ENCODE measurements around the gene IL36B.

Gene IL36B

DNA sequence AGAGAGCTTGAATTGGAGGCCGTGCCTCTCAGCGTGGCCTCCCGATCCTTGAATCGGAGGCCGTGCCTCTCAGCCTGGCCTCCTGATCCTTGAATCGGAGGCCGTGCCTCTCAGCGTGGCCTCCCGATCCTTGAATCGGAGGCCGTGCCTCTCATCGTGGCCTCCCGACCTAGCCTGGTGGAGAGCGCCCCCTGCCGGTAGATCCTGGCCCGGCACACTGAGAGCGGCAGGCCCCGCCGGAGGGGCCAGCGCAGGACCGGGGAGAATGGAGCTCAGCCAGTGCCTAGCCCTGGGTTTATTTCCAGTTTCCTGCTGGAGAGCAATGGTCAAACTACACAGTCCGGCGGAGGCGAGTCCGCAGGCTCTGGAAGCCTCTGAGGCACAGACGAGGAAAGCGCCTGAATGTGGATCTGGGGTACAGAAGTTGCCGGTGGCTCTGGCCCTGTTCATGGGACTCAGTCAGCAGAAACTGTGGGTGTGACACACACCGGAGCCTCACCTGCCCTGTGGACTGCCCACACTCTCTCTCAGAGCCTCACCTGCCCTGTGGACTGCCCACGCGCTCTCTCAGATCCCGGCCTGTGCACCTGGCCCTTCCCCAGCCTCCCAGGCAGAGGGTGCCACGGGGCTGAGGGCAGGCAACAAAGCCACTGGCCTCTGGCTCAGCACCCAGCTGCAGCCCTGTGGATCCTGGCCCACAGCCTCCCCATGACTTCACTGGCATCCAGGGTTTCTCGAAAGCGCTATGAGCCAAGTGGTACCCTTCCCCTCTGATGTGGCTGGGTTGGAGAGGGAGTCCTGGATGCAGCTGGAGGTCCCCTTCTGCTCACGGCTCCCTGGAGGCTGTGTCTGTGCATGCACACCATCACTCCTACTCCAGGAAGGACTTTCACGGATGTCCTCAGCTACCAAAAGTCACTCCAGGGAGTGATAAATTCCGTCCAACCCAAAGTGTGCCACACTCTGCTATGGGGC lies 1.5 kb downstream of the IL36B start:
- no peak for DNase-seq

DNA sequence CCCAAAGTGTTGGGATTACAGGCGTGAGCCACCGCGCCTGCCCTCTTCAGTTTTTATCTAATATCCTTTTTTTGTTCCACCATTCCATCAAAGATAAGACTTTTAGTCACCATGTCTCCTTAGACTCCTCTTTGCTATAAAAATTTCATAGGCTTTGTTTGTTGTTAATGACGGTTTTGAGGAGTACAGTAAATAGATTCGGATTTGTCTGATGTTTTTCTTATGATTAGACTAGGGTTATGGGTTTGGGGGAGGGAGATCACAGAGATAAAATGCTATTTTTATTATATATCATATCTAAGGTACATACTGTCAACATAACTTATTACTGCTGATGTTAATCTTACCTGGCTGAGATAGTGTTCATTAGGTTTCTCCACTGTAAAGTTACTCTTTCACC lies 6.2 kb downstream of the IL36B start:
- DNase-seq, result no peak

DNA sequence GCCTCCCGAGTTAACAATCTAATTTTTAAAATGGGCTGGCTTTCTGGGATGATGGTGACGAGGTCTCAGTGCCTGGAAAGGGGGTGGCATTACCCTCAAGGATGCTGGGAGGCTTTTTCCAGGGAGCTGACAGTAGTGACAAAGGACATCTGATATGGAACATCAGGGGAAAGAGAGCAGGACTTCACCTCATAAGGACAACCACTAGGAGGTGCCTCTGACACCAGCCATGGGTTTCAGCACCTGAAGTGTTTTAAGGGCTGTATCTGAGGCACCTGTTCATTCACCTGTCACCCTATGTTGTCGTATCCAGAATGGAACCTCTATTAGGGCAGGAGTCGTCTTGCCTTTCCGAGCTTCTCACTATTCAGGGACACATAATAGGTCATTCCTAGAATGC lies 10.8 kb downstream of the IL36B start:
- no peak for DNase-seq

DNA sequence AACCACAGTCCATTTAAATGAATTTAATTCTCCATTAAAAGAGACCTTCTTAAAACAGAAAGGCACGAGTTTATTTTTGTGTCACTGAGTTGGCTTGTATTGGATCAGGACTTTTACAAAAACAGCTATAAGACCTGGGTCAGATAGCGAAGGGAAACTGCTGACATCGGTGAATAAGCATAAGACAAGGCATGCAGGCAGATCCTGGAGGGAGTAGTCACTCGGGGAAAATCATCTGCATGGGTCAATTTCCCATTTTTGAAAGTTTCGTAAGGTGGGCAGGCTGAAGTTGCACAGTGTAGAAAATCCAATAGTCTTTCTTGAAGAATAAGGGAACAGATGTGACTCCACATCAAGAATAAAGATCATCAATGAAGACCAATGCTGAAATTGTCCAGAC lies 12.9 kb downstream of the IL36B start:
- DNase-seq, result no peak

DNA sequence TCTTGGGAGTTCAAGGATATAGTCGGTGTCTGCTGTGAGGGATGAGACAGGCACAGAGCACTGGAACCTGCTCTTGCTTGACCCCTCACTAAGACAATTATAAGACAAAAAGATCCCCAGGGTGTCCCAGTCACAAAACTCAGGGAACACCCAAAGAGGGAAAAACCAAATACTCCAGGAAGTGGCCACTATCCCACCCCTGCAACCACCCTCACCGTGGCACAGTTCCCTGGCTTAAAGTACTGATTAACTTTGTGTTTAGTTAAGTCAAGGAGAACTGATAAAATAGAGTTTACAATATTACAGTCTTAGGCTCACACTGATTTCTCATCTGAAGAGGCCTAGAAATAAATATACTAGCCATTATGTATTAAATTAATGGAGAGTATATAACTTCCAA lies 13.5 kb downstream of the IL36B start:
- DNase-seq, result no peak

DNA sequence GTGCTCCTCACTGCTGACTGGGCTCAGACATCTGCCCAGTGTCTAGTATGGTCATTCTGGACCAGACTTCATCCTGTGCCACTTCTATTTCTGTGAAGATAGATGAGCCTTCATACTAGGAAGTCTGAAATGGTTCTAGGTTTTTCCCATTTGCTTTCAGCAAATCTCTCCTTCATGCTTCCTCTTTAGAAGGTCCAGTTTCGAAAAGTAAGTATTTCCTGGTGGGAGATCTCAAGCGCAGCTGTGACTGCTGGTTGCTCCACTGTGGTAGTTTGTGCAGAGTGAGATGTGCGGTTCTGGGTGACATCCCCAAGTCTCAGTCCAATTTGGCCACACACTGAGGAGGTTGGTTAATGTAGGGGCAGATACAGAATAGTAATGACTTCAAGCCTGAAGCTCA lies 14.4 kb downstream of the IL36B start:
- DNase-seq, result no peak

DNA sequence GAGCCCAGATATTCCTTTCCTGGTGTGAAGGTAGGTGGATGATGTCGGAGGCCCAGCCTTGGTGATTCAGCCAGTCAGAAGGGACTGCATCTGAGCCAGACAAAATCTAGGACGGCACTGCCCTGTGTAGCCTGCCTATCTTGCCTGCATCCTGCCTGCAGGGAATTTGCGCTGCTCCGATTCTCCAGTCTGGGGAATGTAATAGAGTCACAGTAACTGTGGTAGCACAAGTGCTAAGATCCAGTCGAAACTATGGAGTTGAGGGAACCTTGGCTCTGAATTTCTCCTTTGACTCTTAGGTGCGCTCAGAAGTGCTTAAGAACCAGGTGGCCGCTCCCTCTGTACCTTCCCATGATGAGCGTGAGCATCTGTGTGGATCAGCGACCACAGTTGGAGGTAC lies 15.9 kb downstream of the IL36B start:
- no peak for DNase-seq

DNA sequence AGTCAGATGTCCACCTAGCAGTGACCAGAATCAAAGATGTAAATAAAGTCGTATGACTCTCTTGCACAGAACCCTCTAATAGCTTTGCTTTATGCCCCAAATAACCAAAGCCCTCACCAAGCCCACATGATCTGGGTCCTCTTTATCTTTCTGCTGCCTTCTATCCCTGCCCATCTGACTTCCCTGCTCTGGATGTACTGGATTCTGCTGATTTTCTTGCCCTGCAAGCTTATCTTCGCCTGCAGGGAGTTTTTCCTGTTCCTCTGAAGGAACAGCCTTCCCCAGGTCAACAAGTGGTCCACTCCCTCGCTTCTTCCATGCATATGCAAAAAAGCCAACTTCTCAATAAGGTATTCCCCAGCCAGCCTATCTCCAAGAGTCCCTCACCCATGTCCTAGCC lies 18.7 kb downstream of the IL36B start:
- no peak for DNase-seq

DNA sequence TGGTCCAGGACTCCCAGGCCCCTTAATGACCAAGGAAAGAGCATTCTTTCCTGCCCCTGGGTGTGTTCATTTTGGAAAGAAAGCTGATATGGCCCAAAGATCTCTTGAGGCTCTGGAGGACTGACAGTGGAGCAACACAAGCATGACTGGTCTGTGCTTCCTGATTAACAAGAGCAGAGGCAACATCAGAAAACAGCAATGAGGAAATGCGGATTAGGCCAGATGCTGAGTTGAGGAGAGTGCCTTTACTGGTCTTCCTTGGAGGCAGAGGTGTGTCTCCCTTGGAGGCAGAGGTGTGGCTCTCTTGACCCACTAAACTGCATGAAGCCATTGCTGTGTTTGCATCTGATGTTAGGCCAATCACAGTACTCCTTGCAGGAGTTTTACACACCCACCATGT lies 19.9 kb downstream of the IL36B start:
- no peak for DNase-seq

DNA sequence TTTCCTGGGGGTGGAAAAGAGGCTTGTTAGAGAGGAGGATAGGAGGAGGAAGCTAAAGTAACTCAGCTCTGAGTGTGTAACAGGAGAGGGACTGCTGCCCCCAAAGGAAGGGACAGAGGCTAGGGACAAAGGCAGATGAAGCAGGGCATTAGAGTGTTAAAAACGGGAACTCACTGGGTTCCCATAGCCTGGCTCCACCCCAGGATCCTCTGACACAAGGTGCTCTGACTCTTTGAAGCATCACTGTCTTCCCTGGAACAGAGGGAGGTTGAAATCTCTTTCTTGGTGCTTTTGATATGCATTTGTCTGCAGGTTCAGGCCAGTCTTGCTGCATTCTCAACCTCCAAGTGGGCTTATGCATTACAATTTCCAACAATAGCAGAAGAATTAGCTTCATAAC lies 24.6 kb downstream of the IL36B start:
- DNase-seq, result no peak

DNA sequence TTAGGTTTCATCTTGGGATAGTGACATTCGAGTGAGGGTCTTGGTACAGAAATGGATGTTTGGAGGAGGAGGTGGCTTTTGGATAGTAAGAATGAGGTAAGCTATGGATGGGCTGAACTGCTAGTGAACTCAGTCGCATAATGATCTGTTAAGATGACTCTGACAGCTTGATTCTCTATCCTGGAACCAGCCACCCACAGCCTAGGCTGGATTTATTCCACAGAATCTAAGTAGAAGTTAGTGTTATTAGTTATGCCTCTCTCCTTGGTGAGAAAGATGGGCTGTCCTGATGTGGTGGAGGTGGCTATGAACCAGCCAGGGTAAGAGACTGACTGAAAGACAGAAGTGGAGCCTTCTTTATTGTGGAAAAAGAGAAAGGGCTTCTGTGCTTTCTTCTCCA lies 25.0 kb downstream of the IL36B start:
- no peak for DNase-seq

DNA sequence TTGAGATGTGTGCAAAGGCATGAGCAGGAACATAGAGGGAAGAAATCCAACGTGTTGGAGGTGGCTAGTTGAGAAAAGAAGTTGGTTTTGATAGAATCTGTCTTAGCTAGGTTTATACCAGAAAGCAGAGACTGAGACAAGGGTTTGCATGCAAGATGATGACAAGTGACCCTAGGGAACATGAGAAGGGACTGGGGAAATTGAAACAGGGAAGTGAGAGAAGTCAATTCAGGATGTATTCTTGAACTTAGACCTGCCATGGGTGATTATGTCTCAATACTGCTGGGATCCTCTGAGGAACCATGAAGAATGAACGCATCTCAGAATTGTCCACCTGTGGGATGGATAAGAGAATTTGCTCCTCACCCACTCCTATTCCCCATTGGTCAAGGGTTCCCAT lies 26.9 kb downstream of the IL36B start:
- no peak for DNase-seq

DNA sequence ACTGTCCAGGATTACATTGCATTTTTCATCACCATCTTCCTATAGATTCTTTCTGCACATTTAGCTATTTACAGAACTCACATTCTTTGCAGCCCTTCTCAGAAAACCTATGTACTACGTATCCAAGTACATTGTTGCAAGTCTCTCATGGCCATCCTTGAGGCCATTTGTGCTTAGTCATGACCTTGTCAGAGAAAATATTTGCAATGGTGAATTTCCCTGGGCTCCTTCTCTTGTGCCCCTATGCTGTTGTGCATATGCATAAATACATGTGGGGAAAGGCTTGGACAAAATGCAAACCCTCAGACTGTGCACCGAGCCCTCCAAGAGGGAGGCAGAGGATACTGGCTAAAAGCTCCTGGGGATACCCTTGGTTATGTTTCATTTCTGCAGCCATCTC lies 27.9 kb downstream of the IL36B start:
- DNase-seq, result no peak

DNA sequence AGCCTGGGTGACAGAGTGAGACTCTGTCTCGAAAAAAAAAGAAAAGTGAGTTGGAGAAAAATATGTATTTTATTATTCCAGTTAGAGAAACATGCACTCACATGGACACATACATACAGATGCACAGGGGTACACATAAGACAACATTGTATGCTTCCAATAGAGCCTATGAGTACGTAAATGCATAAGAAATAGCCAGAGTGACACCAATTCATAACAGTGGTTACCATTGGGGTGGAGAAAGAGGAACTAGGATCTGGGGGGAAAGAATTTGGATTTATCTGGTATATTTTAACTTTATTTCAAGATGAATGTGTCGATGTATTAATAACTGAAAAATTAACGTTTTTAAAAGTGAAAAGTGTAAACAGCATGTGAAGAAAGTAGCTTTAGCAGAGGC lies 31.4 kb downstream of the IL36B start:
- no peak for DNase-seq

DNA sequence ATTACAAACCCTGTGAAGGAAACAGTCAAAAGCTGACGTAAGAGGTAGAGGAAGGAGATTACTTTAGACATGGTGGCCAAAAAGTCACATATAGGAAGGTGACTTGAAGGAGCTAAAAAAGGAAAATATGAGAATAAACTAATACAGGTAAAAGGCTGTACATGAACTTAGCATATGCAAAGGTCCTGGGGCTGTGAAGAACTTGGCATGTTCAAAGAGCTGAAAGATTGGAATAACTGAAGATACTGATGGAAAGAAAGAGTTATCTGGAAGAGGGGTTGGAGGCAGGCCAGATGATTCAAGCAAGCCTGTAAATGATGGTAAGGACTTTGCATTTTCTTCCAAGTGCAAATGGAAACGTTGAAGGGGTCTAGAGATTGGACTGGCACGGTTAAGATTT lies 34.2 kb downstream of the IL36B start:
- no peak for DNase-seq

DNA sequence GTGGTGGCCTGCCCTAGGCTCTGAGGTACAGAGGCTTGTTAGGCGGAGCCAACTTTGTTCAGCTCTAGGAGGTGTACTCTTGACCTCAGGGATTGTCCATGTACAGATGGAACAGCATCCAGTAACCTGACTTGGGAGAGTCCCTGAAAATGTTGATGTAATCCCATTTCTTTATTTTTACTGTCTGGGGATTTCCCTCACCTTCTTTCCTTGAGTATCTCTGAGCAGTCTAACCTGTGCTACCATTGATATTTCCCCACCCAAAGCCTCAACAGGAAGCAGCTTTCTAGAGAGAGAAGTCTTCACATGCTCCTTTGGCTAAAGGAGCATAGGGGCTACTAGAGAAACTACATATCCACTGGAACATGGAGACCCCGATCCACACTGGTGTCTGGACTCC lies 37.0 kb downstream of the IL36B start:
- no peak for DNase-seq

DNA sequence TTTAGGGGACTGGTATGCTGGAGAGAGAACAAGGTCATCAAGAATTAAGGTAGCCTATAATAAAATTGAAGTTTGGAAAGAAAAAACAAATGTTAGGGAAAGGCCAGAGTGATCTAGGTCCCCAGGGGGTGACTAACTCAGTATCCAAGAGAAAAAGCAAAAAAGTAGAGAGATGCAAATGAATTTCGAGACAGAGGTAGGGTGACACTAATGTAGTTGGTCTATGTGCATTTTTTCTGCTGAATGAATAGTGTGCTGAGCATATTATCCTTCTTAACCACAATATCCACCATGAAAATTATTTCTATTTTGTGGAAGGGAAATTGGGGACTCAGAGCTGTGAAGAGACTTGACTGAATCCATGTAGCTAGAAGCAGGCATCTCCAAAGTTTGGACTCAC lies 37.6 kb downstream of the IL36B start:
- no peak for DNase-seq

DNA sequence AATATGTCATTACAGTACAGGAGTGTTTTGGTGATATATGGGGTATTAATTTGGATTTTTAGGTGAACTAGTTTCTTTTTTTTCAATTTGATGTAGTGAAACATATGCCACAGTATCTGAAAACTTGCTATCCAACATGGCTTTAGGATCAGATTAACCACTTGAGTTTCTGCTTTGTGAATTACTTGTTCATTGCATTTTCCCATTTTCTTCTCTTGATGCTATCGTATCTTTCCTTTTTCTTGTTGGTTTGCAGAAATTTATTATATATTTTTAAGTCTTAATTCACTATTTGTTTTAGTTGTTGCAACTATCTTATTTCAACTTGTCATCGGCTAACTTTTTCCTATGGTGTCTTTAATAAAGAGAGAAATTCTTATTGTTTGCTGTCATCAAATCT lies 38.6 kb downstream of the IL36B start:
- DNase-seq, result no peak

DNA sequence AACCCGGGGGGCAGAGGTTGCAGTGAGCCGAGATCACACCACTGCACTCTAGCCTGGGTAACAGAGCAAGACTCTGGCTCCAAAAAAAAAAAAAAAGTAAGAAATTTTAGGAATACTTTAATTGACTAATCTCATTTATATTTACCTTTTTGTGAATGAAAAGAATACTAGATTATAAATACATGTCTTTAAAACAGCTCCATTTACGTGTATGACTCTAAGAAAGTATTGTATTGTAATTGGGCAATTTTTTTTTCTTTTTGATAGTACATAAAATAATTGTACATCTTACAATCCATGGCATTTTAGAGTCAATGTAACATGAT lies 39.4 kb downstream of the IL36B start:
- DNase-seq, result no peak

DNA sequence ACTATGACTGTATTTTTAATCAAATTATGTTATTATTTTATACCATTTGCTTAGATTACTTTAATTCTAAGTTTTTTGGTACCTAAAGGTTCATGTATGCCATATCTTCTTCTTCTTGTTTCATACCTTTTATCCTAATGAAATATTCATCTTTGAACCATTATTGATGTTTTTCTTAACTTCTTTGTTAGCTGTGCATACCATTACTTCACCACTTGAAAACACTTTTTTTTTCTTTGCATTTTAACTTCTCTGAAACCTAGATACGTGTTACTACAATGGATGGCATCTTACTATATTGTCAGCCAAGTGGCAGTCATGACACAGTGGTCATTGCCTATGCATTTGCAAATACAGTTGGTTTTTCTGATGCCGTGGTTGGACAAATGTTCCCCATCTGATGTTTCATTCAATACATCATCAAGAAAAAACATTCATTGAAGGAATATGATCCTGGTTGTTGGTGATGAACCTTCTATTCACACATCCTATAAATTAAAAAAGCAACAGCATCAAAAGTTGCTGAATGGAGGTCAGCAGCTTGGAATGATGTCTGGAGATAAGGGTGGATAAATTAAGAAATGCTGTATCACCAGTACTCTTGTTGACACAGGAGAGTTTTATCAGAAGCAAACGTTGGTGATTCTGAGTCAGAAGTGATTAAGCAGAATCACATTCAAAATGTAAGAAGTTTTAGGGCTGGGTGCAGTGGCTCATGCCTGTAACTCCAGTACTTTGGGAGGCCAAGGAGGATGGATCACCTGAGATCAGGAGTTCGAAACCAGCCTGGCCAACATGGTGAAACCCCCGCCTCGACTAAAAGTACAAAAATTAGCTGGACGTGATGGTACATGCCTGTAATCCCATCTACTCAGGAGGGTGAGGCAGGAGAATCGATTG lies 40.0 kb downstream of the IL36B start:
- no peak for DNase-seq

DNA sequence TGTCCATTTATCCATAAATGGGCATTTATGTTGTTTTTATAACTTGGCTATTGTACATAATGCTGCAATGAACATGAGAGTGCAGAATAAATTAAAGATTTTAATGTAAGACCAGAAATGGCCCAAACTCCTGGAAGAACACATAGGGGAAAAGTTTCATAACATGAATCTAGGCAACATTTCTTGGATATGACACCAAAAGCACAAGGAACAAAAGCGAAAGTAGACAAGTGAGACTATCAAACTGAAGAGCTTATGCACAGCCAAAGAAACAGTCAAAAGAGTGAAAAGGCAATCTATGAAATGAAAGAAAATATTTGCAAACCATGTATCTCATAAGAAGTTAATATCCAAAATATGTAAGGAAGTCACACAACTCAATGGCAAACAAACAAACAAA lies 41.6 kb downstream of the IL36B start:
- DNase-seq, result no peak

DNA sequence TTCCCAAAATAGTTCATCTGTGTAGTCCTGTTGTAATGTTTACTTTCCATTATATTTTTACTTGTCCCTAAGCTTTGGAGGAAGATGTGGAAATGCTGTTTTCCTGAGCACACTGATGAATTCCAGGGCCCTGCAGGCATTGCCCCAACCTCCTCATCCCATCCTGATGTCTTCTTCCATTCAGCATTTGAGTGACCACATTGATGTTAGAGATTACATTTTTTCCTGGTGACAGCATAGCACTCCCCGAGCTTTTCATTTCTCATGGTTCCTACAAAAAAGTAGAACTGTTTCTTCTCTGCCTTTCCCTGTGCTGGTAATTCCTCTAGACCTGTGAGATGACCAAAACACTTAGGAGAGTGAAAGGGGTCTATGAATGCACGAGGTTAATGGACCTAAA lies 42.6 kb downstream of the IL36B start:
- no peak for DNase-seq

DNA sequence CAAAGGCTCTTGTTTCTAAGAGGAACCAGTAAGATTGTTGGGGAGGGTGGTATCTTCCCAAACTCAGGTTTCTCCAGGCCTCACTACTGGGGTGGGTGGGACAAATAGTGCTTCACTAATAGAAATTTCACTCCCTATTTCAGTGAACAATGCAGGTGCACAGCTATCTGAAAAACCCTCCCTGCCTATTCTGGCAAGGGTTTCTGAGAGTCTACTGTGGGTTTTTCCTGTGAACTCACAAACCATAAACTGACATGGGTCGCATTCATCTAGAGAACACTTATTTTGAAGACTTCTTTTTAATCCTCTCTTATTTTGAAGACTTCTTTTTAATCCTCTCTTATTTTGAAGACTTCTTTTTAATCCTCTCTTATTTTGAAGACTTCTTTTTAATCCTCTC lies 43.0 kb downstream of the IL36B start:
- no peak for DNase-seq

DNA sequence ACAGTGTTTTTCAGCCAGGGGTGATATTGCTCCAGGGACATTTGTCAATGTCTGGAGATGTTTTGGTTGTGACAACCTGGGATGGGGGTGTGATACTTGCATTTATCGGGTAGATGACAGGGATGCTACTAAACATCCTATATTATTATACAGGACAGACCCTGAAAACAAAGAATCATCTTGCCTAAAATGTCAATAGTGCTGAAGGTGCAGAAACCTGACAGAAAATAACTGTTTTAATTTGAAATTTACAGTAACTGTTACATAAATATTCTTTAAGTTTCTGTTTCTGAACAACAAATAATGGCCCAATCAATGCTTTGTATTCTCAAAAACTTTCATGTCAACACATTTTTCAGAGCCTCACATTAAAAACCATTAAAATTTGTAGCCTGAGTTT lies 45.4 kb downstream of the IL36B start:
- DNase-seq, result no peak

Measured in NCI-H2081 treated with DMSO at 0.1 percent for 48 hours (cell line).